WI38 (cell line): ENCODE results near the gene FSTL4.

Experiments
- H3K4me3 ChIP-seq: 2 replicates; pipeline ENCODE4 v1.5.1; 2011; ENCODE audit warnings: low read depth, mild to moderate bottlenecking, control low read depth, low read length
- CTCF ChIP-seq: IDR thresholded peaks from 2 replicates; pipeline ENCODE4 v1.5.1; 2012; ENCODE audit warnings: low read depth, mild to moderate bottlenecking, control low read depth, low read length

The FSTL4 gene

GRCh38 chr5:133155326-133155969, 456.9 kb downstream of the FSTL4 start:
- no peak overlapping the region for H3K4me3 ChIP-seq
- TF ChIP-seq CTCF, result no peak

GRCh38 chr5:133154274-133155075, 457.9 kb downstream of the FSTL4 start:
- no peak overlapping the region for H3K4me3 ChIP-seq
- TF ChIP-seq CTCF, result no peak

DNA sequence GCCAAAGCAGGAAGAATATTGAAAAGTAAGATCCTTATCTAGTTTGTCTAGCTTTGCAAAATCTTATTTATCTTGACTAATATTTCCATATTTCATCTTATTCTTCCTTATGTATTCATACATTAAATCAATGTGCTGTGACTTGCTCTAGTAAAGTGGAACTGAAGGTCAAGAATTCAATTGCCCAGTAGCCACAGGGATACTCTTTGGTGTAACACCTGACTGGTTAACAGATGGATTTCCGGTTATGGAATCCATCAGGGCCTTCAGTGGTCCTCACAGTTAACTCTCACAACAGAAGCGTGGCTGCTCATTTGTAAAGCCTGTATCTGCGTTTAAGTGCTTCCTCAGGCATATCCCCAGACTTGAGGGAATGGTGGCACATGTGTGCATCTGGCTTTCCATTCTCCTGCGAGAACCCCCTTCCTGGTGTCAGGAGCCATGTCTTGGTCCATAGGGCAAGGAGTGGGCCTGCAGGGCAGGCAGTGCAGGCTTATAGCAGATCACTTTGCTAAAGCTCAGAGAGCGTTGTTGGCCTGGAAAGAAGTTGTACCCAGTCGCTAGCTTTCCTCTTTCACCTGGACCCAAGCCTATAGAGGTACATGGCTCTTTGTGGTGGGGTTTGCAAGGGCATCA, 461.3 kb downstream of the FSTL4 start:
- TF ChIP-seq CTCF, result no peak
- H3K4me3 ChIP-seq, result no peak overlapping the region

DNA sequence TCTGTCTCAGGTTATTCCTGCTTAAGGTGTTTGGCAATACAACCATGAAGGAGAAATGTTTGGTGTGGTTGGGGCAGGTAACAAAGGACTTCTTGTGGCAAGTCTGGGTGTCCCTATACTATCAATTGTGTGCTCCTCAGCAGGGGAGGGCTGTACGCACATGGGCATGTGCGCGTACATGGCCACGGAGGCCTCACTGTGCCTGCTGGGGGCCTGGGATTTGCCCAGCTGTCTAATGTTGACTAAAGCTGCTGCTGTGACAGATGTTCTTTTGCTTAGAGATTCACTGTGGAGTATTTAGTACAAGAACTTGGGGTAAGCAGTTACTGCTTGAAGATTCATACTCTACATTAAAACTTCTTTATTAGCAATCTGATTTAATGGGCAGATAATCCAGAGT, 463.0 kb downstream of the FSTL4 start:
- no peak overlapping the region for H3K4me3 ChIP-seq
- no peak for TF ChIP-seq CTCF

- no peak overlapping the region for H3K4me3 ChIP-seq
- no peak for TF ChIP-seq CTCF
Observed at GRCh38 chr5:133147815-133148567, 464.4 kb downstream of the FSTL4 start.

GRCh38 chr5:133147411-133147810, 464.9 kb downstream of the FSTL4 start:
- TF ChIP-seq CTCF, result no peak
- H3K4me3 ChIP-seq, result no peak overlapping the region
